Activated CD4-positive, alpha-beta T cell treated with anti-CD3 and anti-CD28 coated beads, Interleukin-2, amount 50 U/mL, for 48 hours (primary cell): ENCODE results near the gene LHFPL6.
A peak's percentile ranks its signal among the peaks of the same experiment; 100 is the strongest.

Source experiments
- DNase-seq, 2 experiments: peaks; one replicate each; pipeline ENCODE4 v3.0.0-alpha.2; 2020

Gene LHFPL6

GRCh38 chr13:39455521-39456175, 147.3 kb downstream of the LHFPL6 start:
- no peak for DNase-seq

- no peak for DNase-seq
These were observed 150.2 kb downstream of the LHFPL6 start for GRCh38 chr13:39452834-39453233.

- no peak for DNase-seq
These were observed 150.6 kb downstream of the LHFPL6 start for GRCh38 chr13:39452417-39452816.

- no peak for DNase-seq
These were observed 151.1 kb downstream of the LHFPL6 start for GRCh38 chr13:39451860-39452301.

GRCh38 chr13:39451301-39451700, 151.7 kb downstream of the LHFPL6 start:
- DNase-seq, result no peak

GRCh38 chr13:39450176-39450575, 152.8 kb downstream of the LHFPL6 start:
- no peak for DNase-seq

- DNase-seq, result no peak
These were observed 154.2 kb downstream of the LHFPL6 start for GRCh38 chr13:39448834-39449233.

GRCh38 chr13:39446865-39447264, 156.1 kb downstream of the LHFPL6 start:
- DNase-seq, result no peak

- DNase-seq, result no peak
These were observed 158.1 kb downstream of the LHFPL6 start for GRCh38 chr13:39444866-39445265.

- no peak for DNase-seq
These were observed 169.3 kb downstream of the LHFPL6 start for GRCh38 chr13:39433651-39434050.

GRCh38 chr13:39432196-39432595, 170.8 kb downstream of the LHFPL6 start:
- DNase-seq, result no peak

- no peak for DNase-seq
These were observed 180.0 kb downstream of the LHFPL6 start for GRCh38 chr13:39422845-39423565.

GRCh38 chr13:39419876-39420275, 183.1 kb downstream of the LHFPL6 start:
- no peak for DNase-seq

- DNase-seq, result no peak
These were observed 183.9 kb downstream of the LHFPL6 start for GRCh38 chr13:39419068-39419467.

- DNase-seq, result no peak
These were observed 184.6 kb downstream of the LHFPL6 start for GRCh38 chr13:39418424-39418823.

- DNase-seq, result no peak
These were observed 185.3 kb downstream of the LHFPL6 start for GRCh38 chr13:39417643-39418042.

- DNase-seq, result no peak
These were observed 185.9 kb downstream of the LHFPL6 start for GRCh38 chr13:39417131-39417530.

GRCh38 chr13:39415008-39415802, 187.8 kb downstream of the LHFPL6 start:
- DNase-seq, result peak in 1 of 2 experiments; percentile 11

GRCh38 chr13:39414339-39414738, 188.7 kb downstream of the LHFPL6 start:
- DNase-seq, result no peak

- no peak for DNase-seq
These were observed 191.5 kb downstream of the LHFPL6 start for GRCh38 chr13:39411511-39411910.

- DNase-seq, result no peak
These were observed 192.0 kb downstream of the LHFPL6 start for GRCh38 chr13:39410964-39411363.

GRCh38 chr13:39410096-39410901, 192.7 kb downstream of the LHFPL6 start:
- DNase-seq, result no peak

GRCh38 chr13:39408512-39408911, 194.5 kb downstream of the LHFPL6 start:
- no peak for DNase-seq
